Breast epithelium (tissue), 3 donors: ENCODE data around the gene TMEM41B.
"Not testable (repeated sequence)": the region's sequence is repeated elsewhere in the genome, so short reads cannot be mapped to it uniquely, and the experiment has no call there.

Experiments
- CTCF ChIP-seq, 3 donors: fragments of 450-650 bp; IDR thresholded peaks; one replicate each; pipeline ENCODE4 v1.5.1; 2016 to 2017; ENCODE audit warnings: antibody characterized with exemption in 3 of 3, mild to moderate bottlenecking in 3 of 3, moderate library complexity in 3 of 3
- POLR2A ChIP-seq: fragments of 450-650 bp; IDR thresholded peaks from one replicate; pipeline ENCODE4 v1.6.1; 2016; ENCODE audit warnings: antibody characterized with exemption, mild to moderate bottlenecking, moderate library complexity
- POLR2AphosphoS5 ChIP-seq, 3 donors: sonication (generic); formaldehyde crosslinking; IDR thresholded peaks; one replicate each; pipeline ENCODE4 v1.6.1; 2017; ENCODE audit warnings: antibody characterized with exemption in 3 of 3

- TF ChIP-seq POLR2A; CTCF (IDR thresholded peaks at IDR 0.05); POLR2AphosphoS5 (IDR thresholded peaks at IDR 0.05): not testable (repeated sequence)
Observed at GRCh38 chr11:9236242-9236641, 78.2 kb downstream of the TMEM41B start.
